Parathyroid adenoma (tissue), 2 donors: ENCODE results near the gene CNTNAP2.

ENCODE experiments used
- H2AFZ ChIP-seq: fragments of 300-600 bp; sonication (generic); one replicate; pipeline ENCODE4 v1.7.0; 2017; ENCODE audit warnings: antibody characterized with exemption, mild to moderate bottlenecking
- H3K27ac ChIP-seq: fragments of 300-600 bp; sonication (generic); one replicate; pipeline ENCODE4 v1.7.0; 2017
- H3K27me3 ChIP-seq: fragments of 300-600 bp; sonication (generic); one replicate; pipeline ENCODE4 v1.7.0; 2017; ENCODE audit warnings: low read length; ENCODE audit not compliant: control insufficient read depth, insufficient read depth
- H3K36me3 ChIP-seq: fragments of 300-600 bp; sonication (generic); one replicate; pipeline ENCODE4 v1.7.0; 2017; ENCODE audit warnings: low read length; ENCODE audit not compliant: control insufficient read depth, insufficient read depth
- H3K4me1 ChIP-seq: fragments of 300-600 bp; sonication (generic); one replicate; pipeline ENCODE4 v1.7.0; 2017; ENCODE audit warnings: control low read depth
- H3K4me2 ChIP-seq: fragments of 300-600 bp; sonication (generic); one replicate; pipeline ENCODE4 v1.7.0; 2017; ENCODE audit warnings: low read length
- H3K4me3 ChIP-seq: fragments of 300-600 bp; sonication (generic); one replicate; pipeline ENCODE4 v1.7.0; 2017; ENCODE audit warnings: low read depth, low read length
- H3K79me2 ChIP-seq: fragments of 300-600 bp; sonication (generic); one replicate; pipeline ENCODE4 v1.7.0; 2017; ENCODE audit warnings: control low read depth
- H3K9ac ChIP-seq: fragments of 300-600 bp; sonication (generic); one replicate; pipeline ENCODE4 v1.7.0; 2017; ENCODE audit warnings: mild to moderate bottlenecking
- H3K9me3 ChIP-seq: fragments of 300-600 bp; sonication (generic); one replicate; pipeline ENCODE4 v1.7.0; 2017; ENCODE audit warnings: low read length; ENCODE audit not compliant: control insufficient read depth
- TF ChIP-seq, protein P1 (sequence below): fragments of 300-600 bp; sonication (generic); IDR thresholded peaks from one replicate; pipeline ENCODE4 v1.7.0; 2017; ENCODE audit warnings: antibody characterized with exemption, mild to moderate bottlenecking
- donor health status: primary hyperparathyroidism.

CNTNAP2 gene

DNA sequence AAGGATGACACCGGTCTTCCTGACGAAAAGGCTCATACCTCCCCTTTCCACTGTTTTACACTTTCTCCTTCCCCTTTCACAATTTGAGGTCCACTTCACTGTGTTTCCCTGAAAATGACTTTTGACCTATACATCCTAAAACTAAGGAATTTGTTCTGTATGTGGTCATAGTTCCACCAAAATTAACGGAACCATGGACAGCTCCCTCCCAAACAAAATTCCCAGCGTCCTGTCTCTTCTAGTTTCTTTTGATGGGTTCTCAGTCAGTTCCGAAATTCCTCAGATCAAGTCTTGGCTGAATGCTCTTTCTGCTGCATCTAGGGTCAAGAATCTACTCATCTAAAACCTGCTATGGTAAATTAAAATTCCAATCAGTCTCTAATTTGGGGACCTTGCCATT, 1191.9 kb downstream of the CNTNAP2 start:
- H3K9me3 ChIP-seq: no peaks in the 10 kb centered on the region
- TF ChIP-seq, protein P1, sequence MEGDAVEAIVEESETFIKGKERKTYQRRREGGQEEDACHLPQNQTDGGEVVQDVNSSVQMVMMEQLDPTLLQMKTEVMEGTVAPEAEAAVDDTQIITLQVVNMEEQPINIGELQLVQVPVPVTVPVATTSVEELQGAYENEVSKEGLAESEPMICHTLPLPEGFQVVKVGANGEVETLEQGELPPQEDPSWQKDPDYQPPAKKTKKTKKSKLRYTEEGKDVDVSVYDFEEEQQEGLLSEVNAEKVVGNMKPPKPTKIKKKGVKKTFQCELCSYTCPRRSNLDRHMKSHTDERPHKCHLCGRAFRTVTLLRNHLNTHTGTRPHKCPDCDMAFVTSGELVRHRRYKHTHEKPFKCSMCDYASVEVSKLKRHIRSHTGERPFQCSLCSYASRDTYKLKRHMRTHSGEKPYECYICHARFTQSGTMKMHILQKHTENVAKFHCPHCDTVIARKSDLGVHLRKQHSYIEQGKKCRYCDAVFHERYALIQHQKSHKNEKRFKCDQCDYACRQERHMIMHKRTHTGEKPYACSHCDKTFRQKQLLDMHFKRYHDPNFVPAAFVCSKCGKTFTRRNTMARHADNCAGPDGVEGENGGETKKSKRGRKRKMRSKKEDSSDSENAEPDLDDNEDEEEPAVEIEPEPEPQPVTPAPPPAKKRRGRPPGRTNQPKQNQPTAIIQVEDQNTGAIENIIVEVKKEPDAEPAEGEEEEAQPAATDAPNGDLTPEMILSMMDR: no peak
- H3K9ac ChIP-seq: no peak overlapping the region
- no peak overlapping the region for H2AFZ ChIP-seq
- no peaks in the 10 kb centered on the region for H3K4me1 ChIP-seq
- H3K27me3 ChIP-seq: no peaks in the 10 kb centered on the region
- H3K27ac ChIP-seq: no peak overlapping the region
- H3K4me2 ChIP-seq: no peak overlapping the region
- H3K36me3 ChIP-seq: no peaks in the 10 kb centered on the region
- no peaks in the 10 kb centered on the region for H3K79me2 ChIP-seq
- no peak overlapping the region for H3K4me3 ChIP-seq

DNA sequence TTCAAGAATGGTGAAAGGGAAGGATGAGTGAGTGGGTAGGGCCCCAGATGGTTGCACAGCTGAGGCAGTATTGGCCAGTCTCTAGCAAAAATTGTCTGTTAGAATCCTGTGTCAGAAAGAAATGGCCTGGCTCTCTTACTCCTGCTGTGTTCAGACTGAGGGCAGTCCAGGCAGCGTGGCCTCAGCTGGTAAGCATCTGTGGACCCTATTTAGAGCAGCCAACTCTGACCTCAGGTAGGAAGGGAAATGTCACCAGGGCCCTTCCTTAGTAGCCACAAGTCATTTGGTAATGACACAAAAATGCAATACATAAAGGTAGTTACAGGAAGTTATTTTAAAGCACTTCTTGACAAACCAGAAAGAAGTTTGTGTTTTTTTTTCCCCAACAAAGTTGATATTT, 1194.7 kb downstream of the CNTNAP2 start:
- Histone ChIP-seq H3K79me2 (no peaks in the 10 kb centered on the region), H3K36me3 (no peaks in the 10 kb centered on the region), H3K4me1 (no peaks in the 10 kb centered on the region), H2AFZ (no peak overlapping the region), H3K9me3 (no peaks in the 10 kb centered on the region), H3K27ac (no peak overlapping the region), H3K4me2 (no peak overlapping the region), H3K9ac (no peak overlapping the region), H3K27me3 (no peaks in the 10 kb centered on the region), H3K4me3 (no peak overlapping the region)
- TF ChIP-seq, protein P1: no peak

DNA sequence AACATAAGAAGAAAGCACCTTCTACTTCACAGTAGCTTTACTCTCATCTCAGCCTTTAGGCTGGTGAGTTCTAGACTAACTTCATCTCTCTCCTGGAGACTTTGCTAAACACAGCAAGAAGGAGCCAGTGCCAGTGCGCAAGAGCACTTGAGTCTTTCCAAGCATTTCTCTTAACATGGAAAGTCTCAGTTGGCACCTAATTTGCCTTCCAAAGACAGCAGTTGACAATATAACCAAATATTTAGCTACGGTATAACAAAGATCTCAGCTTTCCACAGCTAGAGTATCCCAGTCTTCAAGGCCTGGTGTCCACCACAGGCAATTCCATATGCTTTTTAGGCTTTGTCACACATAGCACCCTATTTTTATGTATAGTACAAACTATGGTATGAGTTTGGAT, 1204.9 kb downstream of the CNTNAP2 start:
- no peak overlapping the region for H3K4me3 ChIP-seq
- no peak overlapping the region for H2AFZ ChIP-seq
- H3K9me3 ChIP-seq: no peaks in the 10 kb centered on the region
- no peak overlapping the region for H3K4me2 ChIP-seq
- H3K79me2 ChIP-seq: no peaks in the 10 kb centered on the region
- no peak overlapping the region for H3K27ac ChIP-seq
- no peak overlapping the region for H3K9ac ChIP-seq
- TF ChIP-seq, protein P1: no peak
- no peaks in the 10 kb centered on the region for H3K4me1 ChIP-seq
- H3K27me3 ChIP-seq: no peaks in the 10 kb centered on the region
- H3K36me3 ChIP-seq: no peaks in the 10 kb centered on the region

DNA sequence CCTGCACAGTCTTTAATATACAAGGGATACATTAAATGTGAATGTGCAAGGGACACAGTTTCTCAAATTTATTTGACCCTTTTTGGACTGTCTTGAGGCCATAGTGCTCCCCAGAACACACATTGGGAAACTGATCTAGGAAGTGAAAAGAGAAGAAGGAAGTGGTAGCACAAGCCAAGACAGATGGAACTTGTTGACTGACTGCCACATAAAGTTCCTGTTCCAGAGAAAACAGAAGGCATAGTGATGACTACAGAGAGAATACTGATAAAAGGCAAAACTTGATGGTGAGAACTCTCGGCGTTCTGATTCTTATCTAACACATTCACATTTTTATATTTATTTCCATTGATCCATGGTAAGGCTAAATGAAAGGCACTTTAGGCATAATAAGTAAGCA, 1216.4 kb downstream of the CNTNAP2 start:
- Histone ChIP-seq H3K27me3 (no peaks in the 10 kb centered on the region), H3K4me1 (no peaks in the 10 kb centered on the region), H3K4me2 (no peak overlapping the region), H3K4me3 (no peak overlapping the region), H3K9ac (no peak overlapping the region), H3K79me2 (no peaks in the 10 kb centered on the region), H3K27ac (no peak overlapping the region), H2AFZ (no peak overlapping the region), H3K9me3 (no peaks in the 10 kb centered on the region), H3K36me3 (no peaks in the 10 kb centered on the region)
- TF ChIP-seq, protein P1: no peak

DNA sequence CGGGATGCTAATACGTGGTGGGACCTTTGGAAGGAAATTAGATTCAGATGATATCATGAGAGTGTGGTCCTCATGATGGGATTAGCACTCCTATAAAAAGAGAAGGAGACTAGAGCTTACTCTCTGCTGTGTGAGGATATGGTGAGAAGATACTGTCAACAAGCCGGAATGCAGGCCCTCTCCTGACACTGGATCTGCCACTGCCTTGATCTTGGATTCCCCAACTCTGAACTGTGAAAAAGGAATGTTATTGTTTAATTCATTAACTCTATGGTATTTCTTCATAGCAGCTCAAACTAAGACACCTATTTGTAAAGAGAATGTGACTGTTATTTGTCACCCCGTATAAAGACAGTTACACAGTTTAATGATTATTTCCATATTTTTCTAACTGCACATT, 1246.5 kb downstream of the CNTNAP2 start:
- H3K9me3 ChIP-seq: no peaks in the 10 kb centered on the region
- no peak overlapping the region for H2AFZ ChIP-seq
- no peak overlapping the region for H3K4me2 ChIP-seq
- H3K79me2 ChIP-seq: no peaks in the 10 kb centered on the region
- TF ChIP-seq, protein P1: no peak
- H3K36me3 ChIP-seq: no peaks in the 10 kb centered on the region
- no peak overlapping the region for H3K9ac ChIP-seq
- no peaks in the 10 kb centered on the region for H3K4me1 ChIP-seq
- H3K27ac ChIP-seq: no peak overlapping the region
- no peak overlapping the region for H3K4me3 ChIP-seq
- H3K27me3 ChIP-seq: no peaks in the 10 kb centered on the region
